Measurements from ENCODE around the gene XYLT1.

XYLT1 gene

GRCh38 chr16:17457997-17458396 lies 12.8 kb downstream of the XYLT1 start:
- H3K4me3 ChIP-seq (ENCODE audit: low read depth, low read length), result no peak overlapping the region
- no peak for TF ChIP-seq CTCF (IDR thresholded peaks at IDR 0.05; ENCODE audit: insufficient read depth, low read depth, low read length, missing control alignments)
- no peak for DNase-seq (ENCODE audit: low read depth)

- DNase-seq (ENCODE audit: low read depth), result no peak
- no peak for TF ChIP-seq CTCF (IDR thresholded peaks at IDR 0.05; ENCODE audit: insufficient read depth, low read depth, low read length, missing control alignments)
- H3K4me3 ChIP-seq (ENCODE audit: low read depth, low read length), result no peak overlapping the region
Measured at GRCh38 chr16:17457513-17457912, 13.2 kb downstream of the XYLT1 start.

GRCh38 chr16:17454162-17454730 lies 16.5 kb downstream of the XYLT1 start:
- TF ChIP-seq CTCF (IDR thresholded peaks at IDR 0.05; ENCODE audit: insufficient read depth, low read depth, low read length, missing control alignments), result no peak
- H3K4me3 ChIP-seq (ENCODE audit: low read depth, low read length), result no peak overlapping the region

GRCh38 chr16:17453364-17454038 lies 17.3 kb downstream of the XYLT1 start:
- DNase-seq (ENCODE audit: low read depth), result no peak
- no peak overlapping the region for H3K4me3 ChIP-seq (ENCODE audit: low read depth, low read length)
- no peak for TF ChIP-seq CTCF (IDR thresholded peaks at IDR 0.05; ENCODE audit: insufficient read depth, low read depth, low read length, missing control alignments)

More at GRCh38 chr16:17454162-17454730, 16.5 kb downstream of the XYLT1 start:
- no peak for DNase-seq (ENCODE audit: low read depth)

GRCh38 chr16:17452922-17453321 lies 17.8 kb downstream of the XYLT1 start:
- no peak for DNase-seq (ENCODE audit: low read depth)
- no peak overlapping the region for H3K4me3 ChIP-seq (ENCODE audit: low read depth, low read length)
- TF ChIP-seq CTCF (IDR thresholded peaks at IDR 0.05; ENCODE audit: insufficient read depth, low read depth, low read length, missing control alignments), result no peak

GRCh38 chr16:17451843-17452242 lies 18.9 kb downstream of the XYLT1 start:
- DNase-seq (ENCODE audit: low read depth), result no peak
- no peak overlapping the region for H3K4me3 ChIP-seq (ENCODE audit: low read depth, low read length)
- TF ChIP-seq CTCF (IDR thresholded peaks at IDR 0.05; ENCODE audit: insufficient read depth, low read depth, low read length, missing control alignments), result no peak

GRCh38 chr16:17450291-17450690 lies 20.5 kb downstream of the XYLT1 start:
- no peak for TF ChIP-seq CTCF (IDR thresholded peaks at IDR 0.05; ENCODE audit: insufficient read depth, low read depth, low read length, missing control alignments)
- no peak for DNase-seq (ENCODE audit: low read depth)
- no peak overlapping the region for H3K4me3 ChIP-seq (ENCODE audit: low read depth, low read length)

All from GM12865 (cell line).